Sigmoid colon (tissue), 7 donors: Measurements from ENCODE around the gene TCF19. TPM values are rescaled to one million over a fixed set of nuclear protein-coding genes. Genes with fewer than 3 reads are reported as not detected.

Source experiments
- DNase-seq: peaks from one replicate; pipeline ENCODE4 v3.0.0-alpha.2; 2019
- H3K27ac ChIP-seq, 4 donors: fragments of 200-600 bp; sonication (generic); one replicate each; pipeline ENCODE4 v1.5.1; 2016 to 2019; ENCODE audit warnings: mild to moderate bottlenecking in 1 of 4
- H3K27me3 ChIP-seq, 3 donors: fragments of 200-600 bp; sonication (generic); one replicate each; pipeline ENCODE4 v1.5.1; 2019; ENCODE audit warnings: mild to moderate bottlenecking in 1 of 3
- H3K36me3 ChIP-seq, 4 donors: fragments of 200-600 bp; sonication (generic); one replicate each; pipeline ENCODE4 v1.5.1; 2016 to 2019
- H3K4me1 ChIP-seq, 4 donors: fragments of 200-600 bp; sonication (generic); one replicate each; pipeline ENCODE4 v1.5.1; 2017 to 2019
- H3K4me3 ChIP-seq, 4 donors: fragments of 200-600 bp; sonication (generic); one replicate each; pipeline ENCODE4 v1.5.1; 2017 to 2019; ENCODE audit warnings: mild to moderate bottlenecking in 2 of 4, moderate library complexity in 1 of 4
- H3K9me3 ChIP-seq, 4 donors: fragments of 200-600 bp in 3 of 4; sonication (generic) in 3 of 4; one replicate each; pipeline versions ENCODE4 v1.5.1 to v1.6.1; 2013 to 2019
- EP300 ChIP-seq, 4 donors: sonication (generic); formaldehyde crosslinking; IDR thresholded peaks; one replicate each; pipeline ENCODE4 v1.6.1; 2017; ENCODE audit warnings: antibody characterized with exemption in 4 of 4
- POLR2A ChIP-seq, 2 donors: fragments of 450-650 bp; IDR thresholded peaks; one replicate each; pipeline ENCODE4 v1.6.1; 2016; ENCODE audit warnings: antibody characterized with exemption in 2 of 2, mild to moderate bottlenecking in 2 of 2, moderate library complexity in 2 of 2
- POLR2AphosphoS5 ChIP-seq, 4 donors: sonication (generic); formaldehyde crosslinking; IDR thresholded peaks; one replicate each; pipeline ENCODE4 v1.6.1; 2017; ENCODE audit warnings: antibody characterized with exemption in 4 of 4
- WGBS, 2 donors: extraction: QIAGEN DNeasy Blood & Tissue Kit; methylation state at CpG; one replicate each; pipeline ENCODE4 v1.1.7; 2013; 5-methylcytosine and 5-hydroxymethylcytosine counted together
- intact Hi-C: fragments of 100-400 bp; cut with DNase I; formaldehyde crosslinking; loops from one replicate; pipeline ENCODE4 v1.15.1; 2023
- polyA plus RNA-seq, 3 donors: library from polyadenylated mRNA; stranded (reverse); fragments of 200-250 nt; gene quantifications; one replicate each; pipeline ENCODE4 v1.2.3, GENCODE V29; 2013
- total RNA-seq, 4 donors: library from RNA; depleted of rRNA; stranded (reverse); fragments of >200 nt; gene quantifications; one replicate each; pipeline ENCODE4 v1.1.0, GENCODE V29; 2016
- TF ChIP-seq, protein P1 (sequence below), 4 experiments: fragments of 450-650 bp in 3 of 4; fragments of 200-600 bp in 1 of 4; IDR thresholded peaks; one replicate each; pipeline ENCODE4 v1.5.1; 2016 to 2019; ENCODE audit warnings: antibody characterized with exemption in 4 of 4, mild to moderate bottlenecking in 3 of 4, moderate library complexity in 2 of 4
- donor health status: healthy with polysubstance abuse.
- donor health status: Bipolar disorder and iron deficiency.
- donor health status: healthy.

TCF19 gene
- total and polyA plus RNA-seq, 7 donors = 2.6 to 11.7 (median 3.6) TPM

- DNase-seq = peak; percentile 89
- H3K27ac ChIP-seq = peak overlapping the region; percentile 51 to 72 (median 58)
- no peak overlapping the region for H3K4me3 ChIP-seq
- no peaks in the 10 kb centered on the region for H3K27me3 ChIP-seq
- WGBS, 2 donors = 45 to 58% methylated on average over 16 of the region's 16 CpGs
- intact Hi-C loops = no loop called here
- H3K36me3 ChIP-seq = no peaks in the 10 kb centered on the region
- peaks cover 0 to 29% (median 22%) of the 10 kb centered on the region in 4 donors for H3K4me1 ChIP-seq
- TF ChIP-seq POLR2AphosphoS5 (IDR thresholded peaks at IDR 0.05) = peak in 1 of 4 donors; percentile 44
- TF ChIP-seq POLR2A (IDR thresholded peaks at IDR 0.05) = no peak
- TF ChIP-seq, protein P1, sequence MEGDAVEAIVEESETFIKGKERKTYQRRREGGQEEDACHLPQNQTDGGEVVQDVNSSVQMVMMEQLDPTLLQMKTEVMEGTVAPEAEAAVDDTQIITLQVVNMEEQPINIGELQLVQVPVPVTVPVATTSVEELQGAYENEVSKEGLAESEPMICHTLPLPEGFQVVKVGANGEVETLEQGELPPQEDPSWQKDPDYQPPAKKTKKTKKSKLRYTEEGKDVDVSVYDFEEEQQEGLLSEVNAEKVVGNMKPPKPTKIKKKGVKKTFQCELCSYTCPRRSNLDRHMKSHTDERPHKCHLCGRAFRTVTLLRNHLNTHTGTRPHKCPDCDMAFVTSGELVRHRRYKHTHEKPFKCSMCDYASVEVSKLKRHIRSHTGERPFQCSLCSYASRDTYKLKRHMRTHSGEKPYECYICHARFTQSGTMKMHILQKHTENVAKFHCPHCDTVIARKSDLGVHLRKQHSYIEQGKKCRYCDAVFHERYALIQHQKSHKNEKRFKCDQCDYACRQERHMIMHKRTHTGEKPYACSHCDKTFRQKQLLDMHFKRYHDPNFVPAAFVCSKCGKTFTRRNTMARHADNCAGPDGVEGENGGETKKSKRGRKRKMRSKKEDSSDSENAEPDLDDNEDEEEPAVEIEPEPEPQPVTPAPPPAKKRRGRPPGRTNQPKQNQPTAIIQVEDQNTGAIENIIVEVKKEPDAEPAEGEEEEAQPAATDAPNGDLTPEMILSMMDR (IDR thresholded peaks at IDR 0.05) = no peak
- no peaks in the 10 kb centered on the region for H3K9me3 ChIP-seq
Measured at GRCh38 chr6:31122791-31123706, 35.3 kb upstream of the TCF19 start.

GRCh38 chr6:31125162-31125561 is 33.2 kb upstream of the TCF19 start:
- WGBS, 2 donors = 58 to 62% methylated on average over 8 of the region's 8 CpGs
- intact Hi-C loops = no loop called here
- Histone ChIP-seq H3K27ac (no peak overlapping the region), H3K27me3 (no peaks in the 10 kb centered on the region), H3K4me1 (peaks cover 0 to 29% (median 22%) of the 10 kb centered on the region in 4 donors), H3K9me3 (no peaks in the 10 kb centered on the region), H3K36me3 (no peaks in the 10 kb centered on the region), H3K4me3 (no peak overlapping the region)
- TF ChIP-seq EP300 (IDR thresholded peaks at IDR 0.05) = no peak
- no peak for TF ChIP-seq POLR2AphosphoS5 (IDR thresholded peaks at IDR 0.05)
- TF ChIP-seq POLR2A (IDR thresholded peaks at IDR 0.05) = no peak
- TF ChIP-seq, protein P1 (IDR thresholded peaks at IDR 0.05) = no peak
- peak; percentile 82 for DNase-seq

DNA sequence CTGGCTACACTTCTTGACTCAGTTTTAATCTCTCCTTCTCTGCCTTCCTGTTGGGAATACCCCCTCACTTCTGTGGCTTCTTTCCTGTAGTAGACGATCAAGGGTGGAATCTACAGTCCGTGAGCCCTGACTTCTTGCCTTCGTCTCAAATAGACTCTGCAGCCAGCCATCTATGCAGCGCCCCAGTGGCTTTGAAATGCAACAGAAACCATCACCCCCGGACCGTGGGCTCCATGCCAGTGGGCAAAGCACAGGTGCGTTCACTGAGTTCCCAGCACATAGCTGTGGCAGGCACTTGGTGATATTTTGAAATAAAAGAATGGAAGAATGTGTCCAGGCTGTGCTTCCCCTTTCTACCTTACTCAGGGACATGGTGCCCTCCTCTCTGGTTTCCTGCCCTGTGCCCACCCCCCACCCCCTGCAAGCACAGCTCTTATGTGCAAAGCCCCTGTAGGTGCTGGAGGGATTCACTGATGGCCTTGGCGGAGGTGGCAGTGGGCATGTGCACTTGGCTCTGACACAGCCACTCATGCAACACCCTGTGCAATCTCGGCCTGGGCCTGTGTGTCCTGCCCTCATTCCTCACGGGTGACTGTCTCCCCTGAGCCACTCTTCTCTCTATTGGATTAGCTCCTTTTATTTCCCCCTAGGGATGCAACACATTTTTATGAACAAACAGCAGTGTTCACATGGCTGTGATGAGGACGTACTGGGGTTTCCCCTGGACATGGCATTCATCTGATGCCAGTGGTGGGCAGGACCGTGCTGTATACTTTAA is 32.6 kb upstream of the TCF19 start:
- no peak for TF ChIP-seq POLR2A (IDR thresholded peaks at IDR 0.05)
- TF ChIP-seq POLR2AphosphoS5 (IDR thresholded peaks at IDR 0.05) = no peak
- TF ChIP-seq EP300 (IDR thresholded peaks at IDR 0.05) = no peak
- TF ChIP-seq, protein P1 (IDR thresholded peaks at IDR 0.05) = no peak
- no peaks in the 10 kb centered on the region for H3K36me3 ChIP-seq
- H3K9me3 ChIP-seq = no peaks in the 10 kb centered on the region
- DNase-seq = no peak
- intact Hi-C loops = no loop called here
- WGBS, 2 donors = 72 to 76% methylated on average over 12 of the region's 12 CpGs
- no peaks in the 10 kb centered on the region for H3K27me3 ChIP-seq
- H3K4me3 ChIP-seq = no peak overlapping the region
- H3K27ac ChIP-seq = no peak overlapping the region
- peaks cover 0 to 29% (median 22%) of the 10 kb centered on the region in 4 donors for H3K4me1 ChIP-seq

DNA sequence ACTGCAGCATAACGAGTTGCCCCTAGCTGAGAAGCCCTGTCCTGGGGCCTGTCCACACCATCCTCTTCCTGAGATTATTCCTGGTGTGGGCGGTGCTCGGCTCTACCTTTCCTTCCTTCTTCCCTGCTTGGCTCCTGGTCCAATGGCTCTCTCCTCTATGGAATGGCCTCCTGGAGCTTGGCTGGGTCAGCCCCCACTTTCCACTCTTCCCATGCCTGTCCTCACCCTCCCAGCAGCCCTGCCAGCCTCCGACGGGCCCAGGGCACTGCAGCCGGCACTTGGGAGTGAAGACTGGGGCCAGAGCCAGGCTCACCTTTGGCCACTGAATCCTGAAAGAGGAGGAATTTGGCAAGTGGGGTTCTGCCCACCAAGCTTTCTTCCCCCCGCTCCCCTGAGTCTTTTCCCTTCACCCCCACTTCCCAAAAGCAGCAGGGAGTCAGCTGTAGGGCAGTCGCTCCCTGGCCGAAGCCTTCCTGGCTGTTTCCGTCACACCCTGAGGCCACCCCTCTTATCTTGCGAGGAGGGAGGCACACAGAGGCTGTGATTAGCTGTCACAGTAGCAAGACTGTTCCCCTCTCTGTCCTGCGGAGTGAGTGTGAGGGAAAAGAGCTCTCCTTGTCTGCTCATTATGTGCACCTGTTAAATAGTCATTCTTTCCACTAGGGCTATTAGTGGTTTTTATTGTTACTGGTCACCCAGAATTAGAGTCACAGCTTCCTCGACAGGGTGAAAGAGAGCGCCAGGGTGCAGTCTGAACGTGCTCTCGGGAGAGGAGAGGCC is 31.8 kb upstream of the TCF19 start:
- no peak overlapping the region for H3K4me3 ChIP-seq
- peaks cover 0 to 29% (median 22%) of the 10 kb centered on the region in 4 donors for H3K4me1 ChIP-seq
- no peak overlapping the region for H3K27ac ChIP-seq
- intact Hi-C loops = no loop called here
- TF ChIP-seq EP300 (IDR thresholded peaks at IDR 0.05) (no peak), POLR2AphosphoS5 (IDR thresholded peaks at IDR 0.05) (no peak), POLR2A (IDR thresholded peaks at IDR 0.05) (no peak)
- TF ChIP-seq, protein P1 (IDR thresholded peaks at IDR 0.05) = no peak
- H3K9me3 ChIP-seq = no peaks in the 10 kb centered on the region
- DNase-seq = no peak
- no peaks in the 10 kb centered on the region for H3K36me3 ChIP-seq
- no peaks in the 10 kb centered on the region for H3K27me3 ChIP-seq
- 57 to 66% methylated on average over 16 of the region's 16 CpGs for WGBS, 2 donors
